ENCODE results near the gene JMJD6.

GRCh38 chr17:76673729-76674128 lies 52.7 kb downstream of the JMJD6 start:
- TF ChIP-seq GATA2 (IDR thresholded peaks at IDR 0.05; ENCODE audit: low read depth, low read length): no peak
- no peak for TF ChIP-seq GATA3 (IDR thresholded peaks at IDR 0.05; ENCODE audit: low read depth, low read length)

Data from SH-SY5Y (cell line).